SK-N-SH (cell line): Measurements from ENCODE around the gene WWOX. TPM values are rescaled to one million over a fixed set of nuclear protein-coding genes. Genes with fewer than 3 reads are reported as not detected.

ENCODE experiments used
- CTCF ChIA-PET: fragments of 300-600, 350-600 bp; formaldehyde crosslinking; extraction: SDS; loops from one replicate; lab custom pipeline; 2021; lab: Yijun Ruan, JAX
- POLR2A ChIA-PET: fragments of 350-600 bp; sonication (Branson Sonifier 250); formaldehyde crosslinking; extraction: SDS; loops from one replicate; lab custom pipeline; 2020; ENCODE audit warnings: antibody characterized with exemption, inconsistent platforms; lab: Yijun Ruan, JAX
- DNase-seq: peaks from one replicate; pipeline ENCODE4 v3.0.0; 2012
- H2AFZ ChIP-seq: fragments of 200-600 bp; sonication (generic); 2 replicates; pipeline ENCODE4 v1.8.1; 2016; ENCODE audit warnings: antibody characterized with exemption, mild to moderate bottlenecking, low read depth
- H3F3A ChIP-seq: fragments of 200-600 bp; sonication (generic); replicated peaks from 2 replicates; pipeline ENCODE3; 2016; ENCODE audit warnings: antibody characterized with exemption, mild to moderate bottlenecking; ENCODE audit not compliant: insufficient read depth
- H3K27ac ChIP-seq, 2 experiments: fragments of 200-500 bp in 1 of 2; fragments of 200-600 bp in 1 of 2; sonication (Bioruptor generic) in 1 of 2; sonication (generic), shearing (Covaris generic) in 1 of 2; 2 replicates each; pipeline versions ENCODE4 v1.5.1 to v1.6.1; 2014 to 2016; ENCODE audit warnings: low read depth in 2 of 2, inconsistent platforms in 1 of 2, low read length in 1 of 2, mild to moderate bottlenecking in 1 of 2, mixed read lengths in 1 of 2
- H3K27me3 ChIP-seq: fragments of 200-600 bp; sonication (generic), shearing (Covaris generic); 2 replicates; pipeline ENCODE4 v1.6.1; 2016; ENCODE audit warnings: mixed run types; ENCODE audit not compliant: insufficient read depth
- H3K36me3 ChIP-seq, 2 experiments: fragments of 200-500 bp in 1 of 2; fragments of 200-600 bp in 1 of 2; sonication (Bioruptor generic) in 1 of 2; sonication (generic) in 1 of 2; replicated peaks in 1 of 2; 2 replicates each; pipeline versions ENCODE3 to v1.5.1; 2014 to 2016; ENCODE audit warnings: low read length in 1 of 2, mild to moderate bottlenecking in 1 of 2; ENCODE audit not compliant: insufficient read depth in 2 of 2, control insufficient read depth in 1 of 2
- H3K4me1 ChIP-seq, 2 experiments: fragments of 200-500 bp in 1 of 2; fragments of 200-600 bp in 1 of 2; sonication (Bioruptor generic) in 1 of 2; sonication (generic), shearing (Covaris generic) in 1 of 2; 2 replicates each; pipeline versions ENCODE4 v1.5.1 to v1.6.1; 2014 to 2016; ENCODE audit warnings: low read depth in 1 of 2, low read length in 1 of 2, mixed run types in 1 of 2; ENCODE audit not compliant: insufficient read depth in 2 of 2, control insufficient read depth in 1 of 2
- H3K4me2 ChIP-seq: fragments of 200-600 bp; sonication (generic), shearing (Covaris generic); 2 replicates; pipeline ENCODE4 v1.6.1; 2017; ENCODE audit warnings: mixed run types
- H3K4me3 ChIP-seq, 2 experiments: fragments of 200-500 bp in 1 of 2; fragments of 200-600 bp in 1 of 2; sonication (Bioruptor generic) in 1 of 2; sonication (generic), shearing (Covaris generic) in 1 of 2; 2 replicates each; pipeline versions ENCODE4 v1.5.1 to v1.8.1; 2014 to 2016; ENCODE audit warnings: low read depth in 2 of 2, inconsistent platforms in 1 of 2, low read length in 1 of 2, mild to moderate bottlenecking in 1 of 2, mixed read lengths in 1 of 2, moderate library complexity in 1 of 2
- H3K79me2 ChIP-seq: fragments of 200-600 bp; sonication (generic); 2 replicates; pipeline ENCODE4 v1.8.1; 2017; ENCODE audit warnings: mild to moderate bottlenecking; ENCODE audit not compliant: insufficient read depth
- H3K9ac ChIP-seq: fragments of 200-600 bp; sonication (generic); 2 replicates; pipeline ENCODE4 v1.6.1; 2017; ENCODE audit warnings: mixed run types
- H3K9me2 ChIP-seq: fragments of 200-600 bp; sonication (generic); 2 replicates; pipeline ENCODE4 v1.6.1; 2017; ENCODE audit warnings: mixed run types
- H3K9me3 ChIP-seq: fragments of 200-600 bp; sonication (generic); 2 replicates; pipeline ENCODE4 v1.6.1; 2017; ENCODE audit warnings: mixed run types, mild to moderate bottlenecking, moderate library complexity
- H4K20me1 ChIP-seq: fragments of 200-600 bp; sonication (generic); 2 replicates; pipeline ENCODE4 v1.6.1; 2017; ENCODE audit warnings: mild to moderate bottlenecking, mixed run types; ENCODE audit not compliant: insufficient read depth
- CTCF ChIP-seq: fragments of 200-600 bp; sonication (generic); IDR thresholded peaks from 2 replicates; pipeline ENCODE4 v1.6.1; 2017; ENCODE audit warnings: antibody characterized with exemption, mild to moderate bottlenecking, moderate library complexity
- IRF3 ChIP-seq: fragments of 150-350 bp; IDR thresholded peaks from 2 replicates; pipeline ENCODE4 v1.6.1; 2016; ENCODE audit warnings: mild to moderate bottlenecking, low read depth, low read length
- MAX ChIP-seq: IDR thresholded peaks from 2 replicates; pipeline ENCODE4 v1.4.0; 2012; ENCODE audit warnings: low read depth
- POLR2AphosphoS5 ChIP-seq: IDR thresholded peaks from 2 replicates; pipeline ENCODE4 v1.6.1; 2012; ENCODE audit warnings: low read depth, low read length
- REST ChIP-seq: IDR thresholded peaks from 2 replicates; pipeline ENCODE4 v1.6.1; 2012; ENCODE audit warnings: mild to moderate bottlenecking, low read depth, low read length, moderate library complexity
- RFX5 ChIP-seq: IDR thresholded peaks from 2 replicates; pipeline ENCODE4 v1.6.1; 2012; ENCODE audit warnings: mild to moderate bottlenecking, improper control_type of control experiment, low read length
- TEAD4 ChIP-seq: IDR thresholded peaks from 2 replicates; pipeline ENCODE4 v1.4.0; 2012; ENCODE audit warnings: mild to moderate bottlenecking, borderline replicate concordance; ENCODE audit not compliant: insufficient read depth
- ZBTB33 ChIP-seq: IDR thresholded peaks from 2 replicates; pipeline ENCODE4 v1.4.0; 2012; ENCODE audit warnings: low read depth, borderline replicate concordance
- WGBS: methylation state at CpG from one replicate; pipeline ENCODE4 v1.1.6; 2017; ENCODE audit warnings: low lambda C conversion rate; 5-methylcytosine and 5-hydroxymethylcytosine counted together
- polyA plus RNA-seq, 3 experiments: library from polyadenylated mRNA; depleted of rRNA; stranded (reverse); fragments of >200 nt; gene quantifications; 2 replicates each; pipeline ENCODE4 v1.2.3, GENCODE V29; 2012

Gene WWOX
- polyA plus RNA-seq, 1 of the 3 experiments (the other 2 are of a cell fraction): 10.8 TPM

- H3K9me3 ChIP-seq: no peaks in the 10 kb centered on the region
- no peaks in the 10 kb centered on the region for H3K9me2 ChIP-seq
- POLR2A ChIA-PET: no interaction called here
- WGBS: 52% methylated on average over 12 of the region's 15 CpGs
- H2AFZ ChIP-seq: no peak overlapping the region
- DNase-seq: no peak
- H3K4me2 ChIP-seq: no peak overlapping the region
- no peak for TF ChIP-seq CTCF
- no peak for TF ChIP-seq REST
- TF ChIP-seq ZBTB33: no peak
- TF ChIP-seq MAX: no peak
- no peak for TF ChIP-seq POLR2AphosphoS5
- no peak for TF ChIP-seq RFX5
- TF ChIP-seq IRF3: no peak
- TF ChIP-seq TEAD4: no peak
- no peaks in the 10 kb centered on the region; a peak in 1 of 4 replicates for H3K4me1 ChIP-seq
- H3K4me3 ChIP-seq: no peak overlapping the region
- no peaks in the 10 kb centered on the region for H3F3A ChIP-seq
- no peaks in the 10 kb centered on the region for H3K27me3 ChIP-seq
- H3K79me2 ChIP-seq: no peaks in the 10 kb centered on the region
- CTCF ChIA-PET: no interaction called here
- H4K20me1 ChIP-seq: no peaks in the 10 kb centered on the region
- H3K36me3 ChIP-seq: no peaks in the 10 kb centered on the region
- no peak overlapping the region for H3K27ac ChIP-seq
- no peak overlapping the region for H3K9ac ChIP-seq
Measured at GRCh38 chr16:79012671-79013434, 913.4 kb downstream of the WWOX start.
